GM21360 (cell line): Measurements from ENCODE around the gene SPTBN2.
"Not testable (repeated sequence)": the region's sequence is repeated elsewhere in the genome, so short reads cannot be mapped to it uniquely, and the experiment has no call there.

Source experiments
- ATAC-seq: cut with Tn5 transposase; IDR thresholded peaks from one replicate; pipeline ENCODE4 v1.9.1; 2021; ENCODE audit warnings: mild to moderate bottlenecking, moderate library complexity; ENCODE audit not compliant: unreplicated experiment

SPTBN2 gene

GRCh38 chr11:66643745-66644437, 85.1 kb downstream of the SPTBN2 start:
- ATAC-seq = no peak

GRCh38 chr11:66641834-66642233, 87.2 kb downstream of the SPTBN2 start:
- no peak for ATAC-seq

GRCh38 chr11:66639814-66640340, 89.1 kb downstream of the SPTBN2 start:
- not testable (repeated sequence) for ATAC-seq

GRCh38 chr11:66639066-66639813, 89.8 kb downstream of the SPTBN2 start:
- ATAC-seq = no peak

GRCh38 chr11:66638177-66639065, 90.6 kb downstream of the SPTBN2 start, which contains the start of gene RBM4:
RBM4 (plus strand) TSS chr11:66638703; CDS start chr11:66639712, 1,009 bp downstream.
- ATAC-seq = peak; percentile 83

GRCh38 chr11:66637557-66638176, 91.3 kb downstream of the SPTBN2 start:
- ATAC-seq = no peak

GRCh38 chr11:66636411-66636810, 92.6 kb downstream of the SPTBN2 start:
- ATAC-seq = no peak
